ENCODE results near the gene PRPS1. TPM values are rescaled to one million over a fixed set of nuclear protein-coding genes. Genes with fewer than 3 reads are reported as not detected.

The PRPS1 gene
- total and polyA plus RNA-seq, 9 of the 15 experiments (the other 6 are each of a cell fraction or from before 2014, with no cell fraction given): 47.8 to 175 (median 79.6) TPM

- TF ChIP-seq MGA (IDR thresholded peaks at IDR 0.05): peak; percentile 86
- TF ChIP-seq CBFA2T2 (conservative IDR thresholded peaks at IDR 0.05): no peak
- TF ChIP-seq, protein P1, sequence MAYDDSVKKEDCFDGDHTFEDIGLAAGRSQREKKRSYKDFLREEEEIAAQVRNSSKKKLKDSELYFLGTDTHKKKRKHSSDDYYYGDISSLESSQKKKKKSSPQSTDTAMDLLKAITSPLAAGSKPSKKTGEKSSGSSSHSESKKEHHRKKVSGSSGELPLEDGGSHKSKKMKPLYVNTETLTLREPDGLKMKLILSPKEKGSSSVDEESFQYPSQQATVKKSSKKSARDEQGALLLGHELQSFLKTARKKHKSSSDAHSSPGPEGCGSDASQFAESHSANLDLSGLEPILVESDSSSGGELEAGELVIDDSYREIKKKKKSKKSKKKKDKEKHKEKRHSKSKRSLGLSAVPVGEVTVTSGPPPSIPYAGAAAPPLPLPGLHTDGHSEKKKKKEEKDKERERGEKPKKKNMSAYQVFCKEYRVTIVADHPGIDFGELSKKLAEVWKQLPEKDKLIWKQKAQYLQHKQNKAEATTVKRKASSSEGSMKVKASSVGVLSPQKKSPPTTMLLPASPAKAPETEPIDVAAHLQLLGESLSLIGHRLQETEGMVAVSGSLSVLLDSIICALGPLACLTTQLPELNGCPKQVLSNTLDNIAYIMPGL (CRISPR knock-in tag; IDR thresholded peaks at IDR 0.05): no peak
- no peak for TF ChIP-seq ZNF408 (CRISPR knock-in tag; IDR thresholded peaks at IDR 0.05; ENCODE audit: low read depth)
- TF ChIP-seq NFYB (IDR thresholded peaks at IDR 0.05; ENCODE audit: extremely low read depth, insufficient read length): peak; percentile 50
- TF ChIP-seq SRSF1 (IDR thresholded peaks at IDR 0.05; ENCODE audit: low read depth, low read length): no peak
- no peak for TF ChIP-seq ZNF436 (CRISPR knock-in tag; IDR thresholded peaks at IDR 0.05)
- no peak for TF ChIP-seq POLR2H (tag; IDR thresholded peaks at IDR 0.05; ENCODE audit: low read depth)
- TF ChIP-seq SMARCC2 (IDR thresholded peaks at IDR 0.05; ENCODE audit: low read depth): no peak
- TF ChIP-seq HMG20B (CRISPR knock-in tag; IDR thresholded peaks at IDR 0.05): no peak
- TF ChIP-seq PKNOX1 (IDR thresholded peaks at IDR 0.05): peak; percentile 34; the same call in 1 of the 2 replicates
- TF ChIP-seq, protein P2, sequence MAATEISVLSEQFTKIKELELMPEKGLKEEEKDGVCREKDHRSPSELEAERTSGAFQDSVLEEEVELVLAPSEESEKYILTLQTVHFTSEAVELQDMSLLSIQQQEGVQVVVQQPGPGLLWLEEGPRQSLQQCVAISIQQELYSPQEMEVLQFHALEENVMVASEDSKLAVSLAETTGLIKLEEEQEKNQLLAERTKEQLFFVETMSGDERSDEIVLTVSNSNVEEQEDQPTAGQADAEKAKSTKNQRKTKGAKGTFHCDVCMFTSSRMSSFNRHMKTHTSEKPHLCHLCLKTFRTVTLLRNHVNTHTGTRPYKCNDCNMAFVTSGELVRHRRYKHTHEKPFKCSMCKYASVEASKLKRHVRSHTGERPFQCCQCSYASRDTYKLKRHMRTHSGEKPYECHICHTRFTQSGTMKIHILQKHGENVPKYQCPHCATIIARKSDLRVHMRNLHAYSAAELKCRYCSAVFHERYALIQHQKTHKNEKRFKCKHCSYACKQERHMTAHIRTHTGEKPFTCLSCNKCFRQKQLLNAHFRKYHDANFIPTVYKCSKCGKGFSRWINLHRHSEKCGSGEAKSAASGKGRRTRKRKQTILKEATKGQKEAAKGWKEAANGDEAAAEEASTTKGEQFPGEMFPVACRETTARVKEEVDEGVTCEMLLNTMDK (IDR thresholded peaks at IDR 0.05; ENCODE audit: borderline replicate concordance, insufficient read depth, low read depth, low read length, poor library complexity, severe bottlenecking): no peak
Observed at GRCh38 chrX:107684956-107685385, 56.7 kb downstream of the PRPS1 start (continued).
